HCT116 (cell line): Measurements from ENCODE around the gene MAP2K6. TPM values are rescaled to one million over a fixed set of nuclear protein-coding genes. Genes with fewer than 3 reads are reported as not detected.

Experiments
- ATAC-seq: fragments of 200-7000 bp; cut with Tn5 transposase; 2 replicates; pipeline ENCODE4 v1.9.1; 2020; ENCODE audit warnings: mild to moderate bottlenecking, moderate library complexity
- BruUV-seq: library from RNA; stranded (reverse); fragments of 400-500 nt; replicated peaks from 2 replicates; lab custom pipeline; 2021; lab: Mats Ljungman, UMichigan
- CTCF ChIA-PET: fragments of 300-600 bp; sonication (Branson Sonifier 250); formaldehyde crosslinking; loops from one replicate; lab custom pipeline; 2021; ENCODE audit warnings: antibody characterized with exemption; lab: Charles Lee
- POLR2A ChIA-PET: fragments of 300-600, 350-600 bp; sonication (Branson Sonifier 250); formaldehyde crosslinking; loops from one replicate; lab custom pipeline; 2021; ENCODE audit warnings: antibody characterized with exemption; lab: Charles Lee
- RAD21 ChIA-PET, 2 experiments: fragments of 300-600 bp; sonication (Branson Sonifier 250); formaldehyde crosslinking; loops; one replicate each; lab custom pipeline; 2023; ENCODE audit warnings: low total read pairs in 2 of 2; ENCODE audit not compliant: uncharacterized antibody in 2 of 2, unreplicated experiment in 2 of 2, low non-redundant PET in 1 of 2; lab: Charles Lee
- DNase-seq: peaks from one replicate; pipeline ENCODE4 v3.0.0-alpha.2; 2010; ENCODE audit warnings: low read depth, low spot score
- H2AFZ ChIP-seq: fragments of 200-600 bp; shearing (Covaris generic), sonication (generic); 2 replicates; pipeline ENCODE4 v1.6.1; 2017; ENCODE audit warnings: low read depth, mixed run types, mixed read lengths, antibody characterized with exemption, low read length; ENCODE audit not compliant: poor library complexity, severe bottlenecking
- H3K27ac ChIP-seq: 2 replicates; pipeline ENCODE4 v1.5.1; 2012; ENCODE audit warnings: low read depth, low read length
- H3K27me3 ChIP-seq: fragments of 200-600 bp; sonication (generic); 2 replicates; pipeline ENCODE4 v1.6.1; 2016; ENCODE audit warnings: mixed run types, low read length, mixed read lengths; ENCODE audit not compliant: insufficient read depth
- H3K36me3 ChIP-seq, 2 experiments: fragments of 200-500 bp in 1 of 2; fragments of 200-600 bp in 1 of 2; sonication (Bioruptor generic) in 1 of 2; sonication (generic) in 1 of 2; 2 replicates each; pipeline versions ENCODE4 v1.5.1 to v1.6.1; 2014 to 2016; ENCODE audit warnings: low read length in 2 of 2, inconsistent platforms in 1 of 2, mixed read lengths in 1 of 2, mixed run types in 1 of 2; ENCODE audit not compliant: insufficient read depth in 2 of 2, control insufficient read depth in 1 of 2
- H3K4me1 ChIP-seq, 2 experiments: fragments of 200-600 bp in 1 of 2; sonication (generic) in 1 of 2; 2 replicates each; pipeline versions ENCODE4 v1.5.1 to v1.6.1; 2012 to 2017; ENCODE audit warnings: low read length in 2 of 2, inconsistent platforms in 1 of 2, mild to moderate bottlenecking in 1 of 2, mixed read lengths in 1 of 2, mixed run types in 1 of 2, moderate library complexity in 1 of 2; ENCODE audit not compliant: insufficient read depth in 2 of 2, control insufficient read depth in 1 of 2
- H3K4me2 ChIP-seq: fragments of 200-600 bp; sonication (generic); 2 replicates; pipeline ENCODE4 v1.6.1; 2017; ENCODE audit warnings: mixed run types, low read length, mixed read lengths
- H3K4me3 ChIP-seq, 2 experiments: fragments of 200-600 bp in 1 of 2; sonication (generic) in 1 of 2; replicated peaks in 1 of 2; 2 replicates each; pipeline ENCODE4 v1.5.1; 2011 to 2016; ENCODE audit warnings: low read length in 2 of 2, control low read depth in 1 of 2, low read depth in 1 of 2, mild to moderate bottlenecking in 1 of 2, mixed read lengths in 1 of 2, mixed run types in 1 of 2
- H3K79me2 ChIP-seq: fragments of 200-600 bp; sonication (generic); 2 replicates; pipeline ENCODE4 v1.6.1; 2017; ENCODE audit warnings: mild to moderate bottlenecking, mixed run types, low read length, moderate library complexity, mixed read lengths; ENCODE audit not compliant: insufficient read depth
- H3K9ac ChIP-seq: fragments of 200-600 bp; sonication (generic); 2 replicates; pipeline ENCODE4 v1.6.1; 2016; ENCODE audit warnings: low read length, mixed read lengths
- H3K9me2 ChIP-seq: fragments of 200-600 bp; sonication (generic), shearing (Covaris generic); 2 replicates; pipeline ENCODE4 v1.6.1; 2017; ENCODE audit warnings: mixed run types, mild to moderate bottlenecking, moderate library complexity; ENCODE audit not compliant: insufficient read depth
- H3K9me3 ChIP-seq, 2 experiments: fragments of 200-500 bp in 1 of 2; fragments of 200-600 bp in 1 of 2; sonication (Bioruptor generic) in 1 of 2; sonication (generic) in 1 of 2; 2 replicates each; pipeline ENCODE4 v1.6.1; 2014 to 2017; ENCODE audit warnings: low read length in 2 of 2, mixed read lengths in 2 of 2, inconsistent platforms in 1 of 2, low read depth in 1 of 2, mild to moderate bottlenecking in 1 of 2, mixed run types in 1 of 2, moderate library complexity in 1 of 2; ENCODE audit not compliant: control insufficient read depth in 1 of 2, insufficient read depth in 1 of 2
- H4K20me1 ChIP-seq: fragments of 200-600 bp; sonication (generic), shearing (Covaris generic); 2 replicates; pipeline ENCODE4 v1.6.1; 2017; ENCODE audit warnings: mixed run types, mild to moderate bottlenecking, moderate library complexity; ENCODE audit not compliant: insufficient read depth
- CBX3 ChIP-seq: IDR thresholded peaks from 2 replicates; pipeline ENCODE4 v1.6.1; 2012; ENCODE audit warnings: low read depth
- ELF1 ChIP-seq: IDR thresholded peaks from 2 replicates; pipeline ENCODE4 v1.6.1; 2012; ENCODE audit warnings: low read depth, borderline replicate concordance
- EZH2phosphoT487 ChIP-seq: fragments of 200-600 bp; IDR thresholded peaks from 2 replicates; pipeline ENCODE4 v1.6.1; 2018; ENCODE audit warnings: antibody characterized with exemption, borderline replicate concordance
- POLR2AphosphoS5 ChIP-seq: IDR thresholded peaks from 2 replicates; pipeline ENCODE4 v1.6.1; 2011; ENCODE audit warnings: mild to moderate bottlenecking, low read depth, low read length, moderate library complexity
- RAD21 ChIP-seq: IDR thresholded peaks from 2 replicates; pipeline ENCODE4 v1.6.1; 2012; ENCODE audit warnings: low read depth, mild to moderate bottlenecking
- intact Hi-C: fragments of 100-400 bp; cut with micrococcal nuclease; formaldehyde crosslinking; loops from 2 replicates; pipeline ENCODE4 v1.10.0; 2022
- total RNA-seq: library from RNA; stranded (reverse); gene quantifications from one replicate; pipeline ENCODE4 v1.2.1, GENCODE V29; 2021; ENCODE audit not compliant: unreplicated experiment
- TF ChIP-seq, protein P1 (sequence below), 3 experiments: fragments of 200-600 bp in 1 of 3; sonication (generic) in 1 of 3; IDR thresholded peaks in 2 of 3; conservative IDR thresholded peaks in 1 of 3; 2 replicates each; pipeline ENCODE4 v1.5.1; 2012 to 2017; ENCODE audit warnings: low read depth in 2 of 3, low read length in 2 of 3, antibody characterized with exemption in 1 of 3, borderline replicate concordance in 1 of 3, control low read depth in 1 of 3, mild to moderate bottlenecking in 1 of 3, mixed read lengths in 1 of 3, mixed run types in 1 of 3, moderate library complexity in 1 of 3; ENCODE audit not compliant: insufficient read depth in 1 of 3

Gene MAP2K6
- total RNA-seq, 1 experiment from 2014 or later = 0.22 TPM

DNA sequence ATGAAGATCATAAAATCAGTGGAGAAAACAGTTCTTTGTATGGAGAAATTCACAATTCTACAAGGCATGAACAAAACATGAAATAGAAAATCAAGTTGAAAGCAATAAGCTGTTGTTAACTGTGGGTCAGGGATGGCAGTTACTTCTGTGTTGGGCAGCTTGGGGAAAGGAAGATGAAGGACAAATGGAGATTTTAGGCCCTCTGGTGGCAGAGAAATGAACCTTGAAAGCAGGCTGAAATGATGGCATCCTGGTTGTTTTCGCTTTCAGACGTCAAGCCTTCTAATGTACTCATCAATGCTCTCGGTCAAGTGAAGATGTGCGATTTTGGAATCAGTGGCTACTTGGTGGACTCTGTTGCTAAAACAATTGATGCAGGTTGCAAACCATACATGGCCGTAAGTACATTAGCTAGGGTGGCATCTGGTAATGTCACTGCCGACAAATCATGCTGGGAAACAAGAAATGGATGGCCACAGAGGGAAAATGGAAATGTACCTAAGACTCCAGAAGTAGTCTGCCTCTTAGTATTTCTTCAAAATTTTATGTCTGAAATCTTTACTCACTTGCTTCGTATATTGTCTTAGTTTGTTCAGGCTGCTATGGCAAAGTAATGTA, 108.9 kb downstream of the MAP2K6 start:
- RAD21 ChIA-PET = no interaction called here
- TF ChIP-seq, protein P1, sequence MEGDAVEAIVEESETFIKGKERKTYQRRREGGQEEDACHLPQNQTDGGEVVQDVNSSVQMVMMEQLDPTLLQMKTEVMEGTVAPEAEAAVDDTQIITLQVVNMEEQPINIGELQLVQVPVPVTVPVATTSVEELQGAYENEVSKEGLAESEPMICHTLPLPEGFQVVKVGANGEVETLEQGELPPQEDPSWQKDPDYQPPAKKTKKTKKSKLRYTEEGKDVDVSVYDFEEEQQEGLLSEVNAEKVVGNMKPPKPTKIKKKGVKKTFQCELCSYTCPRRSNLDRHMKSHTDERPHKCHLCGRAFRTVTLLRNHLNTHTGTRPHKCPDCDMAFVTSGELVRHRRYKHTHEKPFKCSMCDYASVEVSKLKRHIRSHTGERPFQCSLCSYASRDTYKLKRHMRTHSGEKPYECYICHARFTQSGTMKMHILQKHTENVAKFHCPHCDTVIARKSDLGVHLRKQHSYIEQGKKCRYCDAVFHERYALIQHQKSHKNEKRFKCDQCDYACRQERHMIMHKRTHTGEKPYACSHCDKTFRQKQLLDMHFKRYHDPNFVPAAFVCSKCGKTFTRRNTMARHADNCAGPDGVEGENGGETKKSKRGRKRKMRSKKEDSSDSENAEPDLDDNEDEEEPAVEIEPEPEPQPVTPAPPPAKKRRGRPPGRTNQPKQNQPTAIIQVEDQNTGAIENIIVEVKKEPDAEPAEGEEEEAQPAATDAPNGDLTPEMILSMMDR (IDR thresholded peaks at IDR 0.05 in 2 of 3, conservative IDR thresholded peaks at IDR 0.05 in 1 of 3; ENCODE audit: borderline replicate concordance in 1 of 3, insufficient read depth in 1 of 3, low read depth in 2 of 3, low read length in 2 of 3) = peak; percentile 52 to 77 (median 73); a peak in 5 of 6 replicates
- no peak for TF ChIP-seq EZH2phosphoT487
- TF ChIP-seq ELF1 = no peak
- peak; percentile 69 for TF ChIP-seq RAD21
- TF ChIP-seq, all 23 proteins: peak for 2
- peak overlapping the region; percentile 22; the same call in 1 of the 2 replicates for H3K4me2 ChIP-seq

DNA sequence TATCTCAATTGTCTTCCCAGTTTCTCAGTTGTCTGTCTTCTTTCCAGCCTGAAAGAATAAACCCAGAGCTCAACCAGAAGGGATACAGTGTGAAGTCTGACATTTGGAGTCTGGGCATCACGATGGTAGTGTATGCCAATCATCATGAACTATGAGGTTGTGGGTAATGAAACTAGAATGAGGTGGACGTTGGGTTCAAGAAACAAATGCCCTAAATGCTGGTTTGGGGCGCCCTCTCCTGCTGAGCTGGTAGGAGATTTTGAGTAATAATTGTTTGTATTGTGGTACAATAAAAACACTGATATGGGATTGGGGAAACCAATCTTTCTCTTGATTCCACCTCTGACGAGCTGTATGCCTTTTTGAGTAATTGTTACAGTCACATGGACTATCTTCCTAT, 110.4 kb downstream of the MAP2K6 start:
- Histone ChIP-seq H3K4me1 (no peaks in the 10 kb centered on the region), H2AFZ (no peak overlapping the region), H3K79me2 (no peaks in the 10 kb centered on the region), H3K27ac (no peak overlapping the region), H3K9me2 (no peaks in the 10 kb centered on the region), H3K36me3 (no peaks in the 10 kb centered on the region), H3K9ac (no peak overlapping the region), H3K9me3 (no peaks in the 10 kb centered on the region)
- ATAC-seq = peak; percentile 33; the same call in 1 of the 2 replicates
- no peak for DNase-seq
- TF ChIP-seq, protein P1 (IDR thresholded peaks at IDR 0.05 in 2 of 3, conservative IDR thresholded peaks at IDR 0.05 in 1 of 3; ENCODE audit: borderline replicate concordance in 1 of 3, insufficient read depth in 1 of 3, low read depth in 2 of 3, low read length in 2 of 3) = peak in 2 of 3 experiments; percentile 23 to 25; a peak in 1 of 6 replicates
- TF ChIP-seq POLR2AphosphoS5 = no peak
- TF ChIP-seq RAD21 = peak; percentile 62
- TF ChIP-seq CBX3 = no peak
- TF ChIP-seq, all 23 proteins: peak for 2
- H3K4me3 ChIP-seq = no peak overlapping the region
- BruUV-seq = no TSS peak
- no peaks in the 10 kb centered on the region for H4K20me1 ChIP-seq
- ChIA-PET POLR2A (no interaction called here), RAD21 (interaction anchor here in 1 of 2 experiments (0.8 kb wide), 1 partner anchor 166 kb away, joined by 3 read pairs; no protein-coding TSS in a partner anchor), CTCF (interaction anchor here (0.7 to 5.2 kb wide), 16 partner anchors 19 to 1105 kb away, joined by 3 to 54 read pairs (median 7); partner anchors contain the start of gene ABCA5)
- no peaks in the 10 kb centered on the region for H3K27me3 ChIP-seq
- intact Hi-C loops = loop anchor here (5.0 kb wide), 2 partner anchors 278 to 1027 kb away; no protein-coding TSS in a partner anchor
- H3K4me2 ChIP-seq = no peak overlapping the region

More for the DNA sequence above, 108.9 kb downstream of the MAP2K6 start:
- ChIA-PET POLR2A (no interaction called here), CTCF (interaction anchor here (1.0 to 5.2 kb wide), 9 partner anchors 12 to 752 kb away, joined by 3 to 54 read pairs (median 4); no protein-coding TSS in a partner anchor)
- intact Hi-C loops = loop anchor here (1.0 to 2.0 kb wide), 2 partner anchors 188 to 749 kb away; no protein-coding TSS in a partner anchor
- BruUV-seq = no TSS peak
- Histone ChIP-seq H2AFZ (peak overlapping the region; percentile 2), H3K4me3 (no peak overlapping the region), H3K27ac (no peak overlapping the region), H3K9me3 (no peaks in the 10 kb centered on the region), H3K4me1 (no peaks in the 10 kb centered on the region), H3K36me3 (no peaks in the 10 kb centered on the region), H3K9me2 (no peaks in the 10 kb centered on the region), H3K9ac (no peak overlapping the region), H3K79me2 (no peaks in the 10 kb centered on the region), H3K27me3 (no peaks in the 10 kb centered on the region), H4K20me1 (no peaks in the 10 kb centered on the region)
- peak; percentile 28 for DNase-seq
- ATAC-seq = peak; percentile 76
